Ishikawa (cell line): ENCODE measurements around the gene SLC35G3.

Experiments
- CEBPB ChIP-seq: IDR thresholded peaks from 2 replicates; pipeline ENCODE4 v1.6.1; 2012
- CREB1 ChIP-seq: IDR thresholded peaks from 2 replicates; pipeline ENCODE4 v1.6.1; 2012; ENCODE audit warnings: low read depth
- EGR1 ChIP-seq: IDR thresholded peaks from 2 replicates; pipeline ENCODE4 v1.6.1; 2012
- EP300 ChIP-seq: IDR thresholded peaks from 2 replicates; pipeline ENCODE4 v1.6.1; 2012; ENCODE audit warnings: borderline replicate concordance
- FOXM1 ChIP-seq: IDR thresholded peaks from 2 replicates; pipeline ENCODE4 v1.6.1; 2012; ENCODE audit warnings: low read depth, borderline replicate concordance
- NFIC ChIP-seq: IDR thresholded peaks from 2 replicates; pipeline ENCODE4 v1.6.1; 2012
- RAD21 ChIP-seq: IDR thresholded peaks from 2 replicates; pipeline ENCODE4 v1.6.1; 2012; ENCODE audit warnings: low read depth
- REST ChIP-seq: IDR thresholded peaks from 2 replicates; pipeline ENCODE4 v1.6.1; 2012; ENCODE audit warnings: low read depth, mild to moderate bottlenecking
- TAF1 ChIP-seq: IDR thresholded peaks from 2 replicates; pipeline ENCODE4 v1.6.1; 2012; ENCODE audit warnings: low read depth, mild to moderate bottlenecking
- TCF12 ChIP-seq: IDR thresholded peaks from 2 replicates; pipeline ENCODE4 v1.6.1; 2012; ENCODE audit warnings: low read depth
- TEAD4 ChIP-seq: IDR thresholded peaks from 2 replicates; pipeline ENCODE4 v1.6.1; 2012
- USF1 ChIP-seq: IDR thresholded peaks from 2 replicates; pipeline ENCODE4 v1.6.1; 2012
- YY1 ChIP-seq: IDR thresholded peaks from 2 replicates; pipeline ENCODE4 v1.6.1; 2012; ENCODE audit warnings: low read depth
- ZBTB7A ChIP-seq: IDR thresholded peaks from 2 replicates; pipeline ENCODE4 v1.6.1; 2012; ENCODE audit warnings: low read depth
- TF ChIP-seq, protein P1 (sequence below): IDR thresholded peaks from 2 replicates; pipeline ENCODE4 v1.6.1; 2012

SLC35G3 gene

GRCh38 chr17:35188111-35188510, 6.1 kb downstream of the SLC35G3 start:
- TF ChIP-seq EP300 = no peak
- no peak for TF ChIP-seq FOXM1
- no peak for TF ChIP-seq TCF12
- no peak for TF ChIP-seq REST
- TF ChIP-seq CEBPB = no peak
- no peak for TF ChIP-seq NFIC
- no peak for TF ChIP-seq CREB1
- TF ChIP-seq TAF1 = no peak
- TF ChIP-seq ZBTB7A = no peak
- TF ChIP-seq TEAD4 = no peak
- no peak for TF ChIP-seq YY1
- no peak for TF ChIP-seq RAD21
- TF ChIP-seq, protein P1, sequence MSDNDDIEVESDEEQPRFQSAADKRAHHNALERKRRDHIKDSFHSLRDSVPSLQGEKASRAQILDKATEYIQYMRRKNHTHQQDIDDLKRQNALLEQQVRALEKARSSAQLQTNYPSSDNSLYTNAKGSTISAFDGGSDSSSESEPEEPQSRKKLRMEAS = no peak
- no peak for TF ChIP-seq USF1
- TF ChIP-seq EGR1 = no peak

- TF ChIP-seq NFIC (no peak), YY1 (no peak), ZBTB7A (no peak)
- TF ChIP-seq, protein P1 = no peak
Observed at GRCh38 chr17:35187481-35187880, 6.7 kb downstream of the SLC35G3 start.

GRCh38 chr17:35185849-35186248, 8.3 kb downstream of the SLC35G3 start:
- TF ChIP-seq CREB1 (no peak), EP300 (no peak), TCF12 (no peak), RAD21 (no peak), YY1 (no peak), NFIC (no peak), CEBPB (no peak), TEAD4 (no peak), FOXM1 (no peak), REST (no peak), EGR1 (no peak), USF1 (no peak), TAF1 (no peak), ZBTB7A (no peak)
- TF ChIP-seq, protein P1 = no peak

DNA sequence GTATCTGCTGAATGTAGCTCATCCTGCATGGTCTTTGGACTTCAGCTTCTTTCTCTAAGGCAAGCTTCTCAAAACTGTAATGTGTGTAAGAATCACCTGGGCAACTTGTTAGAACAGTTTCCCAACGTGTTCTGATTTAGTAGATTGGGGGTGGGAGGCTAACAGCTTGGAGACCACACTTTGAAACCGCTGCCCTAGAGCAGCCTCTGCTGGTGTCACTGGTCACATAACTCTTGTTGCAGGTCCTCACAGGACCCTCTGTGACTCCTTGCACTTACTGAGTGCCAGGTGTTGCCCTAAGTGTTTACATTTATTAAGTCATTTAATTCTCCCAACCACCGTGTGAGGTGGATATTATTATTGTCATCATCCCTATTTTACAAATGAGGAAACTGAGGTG, 9.9 kb downstream of the SLC35G3 start:
- no peak for TF ChIP-seq EGR1
- TF ChIP-seq RAD21 = no peak
- TF ChIP-seq TEAD4 = no peak
- no peak for TF ChIP-seq YY1
- TF ChIP-seq TAF1 = no peak
- no peak for TF ChIP-seq FOXM1
- no peak for TF ChIP-seq ZBTB7A
- TF ChIP-seq, protein P1 = no peak
- TF ChIP-seq TCF12 = no peak

DNA sequence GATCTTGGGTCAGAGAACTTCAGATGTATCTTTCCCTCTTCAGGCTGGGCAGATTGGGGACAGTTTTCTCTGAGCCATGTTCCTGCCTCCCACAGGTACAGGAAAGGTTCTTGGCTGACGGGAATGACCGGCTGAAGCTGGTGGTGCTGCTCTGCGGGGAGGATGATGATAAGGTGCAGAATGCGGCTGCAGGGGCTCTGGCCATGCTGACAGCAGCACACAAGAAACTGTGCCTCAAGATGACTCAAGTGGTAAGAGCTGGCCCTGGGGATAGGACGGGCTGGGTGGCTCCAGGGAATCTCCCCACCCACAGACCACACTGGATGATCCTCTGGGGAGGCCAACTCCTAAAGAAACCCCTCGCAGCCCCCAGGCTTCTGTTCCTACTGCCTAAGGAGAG, 10.9 kb downstream of the SLC35G3 start:
- TF ChIP-seq FOXM1 = no peak
- no peak for TF ChIP-seq REST
